Activated CD8-positive, alpha-beta memory T cell treated with anti-CD3 and anti-CD28 coated beads for 24 hours (primary cell): ENCODE measurements around the gene RFTN1.

Experiments
- DNase-seq: peaks from one replicate; pipeline ENCODE4 v3.0.0-alpha.2; 2020

RFTN1 gene, protein sequence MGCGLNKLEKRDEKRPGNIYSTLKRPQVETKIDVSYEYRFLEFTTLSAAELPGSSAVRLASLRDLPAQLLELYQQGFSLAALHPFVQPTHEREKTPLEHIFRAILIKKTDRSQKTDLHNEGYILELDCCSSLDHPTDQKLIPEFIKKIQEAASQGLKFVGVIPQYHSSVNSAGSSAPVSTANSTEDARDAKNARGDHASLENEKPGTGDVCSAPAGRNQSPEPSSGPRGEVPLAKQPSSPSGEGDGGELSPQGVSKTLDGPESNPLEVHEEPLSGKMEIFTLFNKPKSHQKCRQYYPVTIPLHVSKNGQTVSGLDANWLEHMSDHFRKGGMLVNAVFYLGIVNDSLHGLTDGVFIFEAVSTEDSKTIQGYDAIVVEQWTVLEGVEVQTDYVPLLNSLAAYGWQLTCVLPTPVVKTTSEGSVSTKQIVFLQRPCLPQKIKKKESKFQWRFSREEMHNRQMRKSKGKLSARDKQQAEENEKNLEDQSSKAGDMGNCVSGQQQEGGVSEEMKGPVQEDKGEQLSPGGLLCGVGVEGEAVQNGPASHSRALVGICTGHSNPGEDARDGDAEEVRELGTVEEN

GRCh38 chr3:16513141-16514020 lies at the start of gene RFTN1:
TSS of gene RFTN1 (minus strand) at chr3:16513699. CDS start at chr3:16493869, 19,830 bp downstream.
- peak; percentile 82 for DNase-seq

DNA sequence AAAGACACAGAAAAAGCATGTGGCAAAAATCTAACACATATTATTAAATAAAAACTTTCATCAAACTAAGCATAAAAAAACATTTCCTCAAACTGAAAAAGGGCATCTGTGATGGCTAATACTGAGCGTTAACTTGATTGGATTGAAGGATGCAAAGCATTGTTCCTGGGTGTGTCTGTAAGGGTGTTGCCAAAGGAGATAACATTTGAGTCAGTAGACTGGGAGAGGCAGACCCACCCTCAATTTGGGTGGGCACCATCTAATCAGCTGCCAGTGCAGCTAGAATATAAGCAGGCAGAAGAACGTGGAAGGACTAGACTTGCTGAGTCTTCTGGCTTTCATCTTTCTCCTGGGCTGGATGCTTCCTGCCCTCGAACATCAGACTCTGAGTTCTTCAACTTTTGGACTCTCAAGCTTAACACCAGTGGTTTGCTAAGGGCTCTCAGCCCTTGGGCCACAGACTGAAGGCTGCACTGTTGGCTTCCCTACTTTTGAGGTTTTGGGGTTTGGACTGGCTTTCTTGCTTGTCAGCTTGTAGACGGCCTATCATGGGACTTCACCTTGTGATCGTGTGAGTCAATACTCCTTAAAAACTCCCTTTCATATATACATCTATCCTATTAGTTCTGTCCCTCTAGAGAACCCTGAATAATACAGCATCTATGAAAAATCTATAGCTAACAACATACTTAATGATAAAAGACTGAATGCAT lies 46.3 kb upstream of the RFTN1 start:
- DNase-seq = no peak

DNA sequence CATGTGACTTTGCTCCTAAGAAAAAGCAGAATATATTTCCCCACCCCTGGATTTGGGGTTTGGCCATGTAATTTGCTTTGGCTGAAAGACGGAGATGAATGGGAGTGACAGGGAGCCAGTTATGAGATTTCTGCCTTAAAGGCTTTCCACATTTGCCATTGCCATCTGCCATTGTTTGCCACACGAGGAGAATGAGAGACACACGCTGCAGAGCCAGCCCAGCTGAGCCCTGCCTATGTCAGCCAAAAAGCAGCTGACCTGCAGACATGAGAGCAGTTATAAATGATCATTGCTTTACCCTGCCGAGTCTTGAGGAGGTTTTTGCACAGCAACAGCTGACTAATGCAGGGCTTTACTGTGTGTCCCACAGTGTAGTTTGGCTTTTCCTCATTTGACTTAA lies 40.6 kb upstream of the RFTN1 start:
- no peak for DNase-seq

DNA sequence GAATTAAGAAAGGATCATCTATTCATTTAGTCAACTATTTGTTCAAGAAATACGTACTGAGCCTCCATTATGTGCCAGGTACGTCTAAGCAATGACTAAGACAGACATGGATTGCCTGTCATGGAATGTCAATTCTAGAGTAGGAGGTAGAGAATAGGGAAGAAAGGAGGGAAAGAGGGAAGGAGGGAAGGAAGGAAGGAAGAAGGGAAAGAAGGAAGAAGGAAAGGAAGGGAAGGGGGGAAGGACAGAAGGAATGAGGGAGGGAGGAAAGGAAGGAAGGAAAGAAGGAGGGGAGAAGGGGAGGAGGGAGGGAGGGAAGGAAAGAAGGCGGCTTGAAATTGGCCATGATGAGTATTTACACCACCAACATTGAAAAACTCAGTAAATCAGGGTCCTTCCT lies 39.3 kb upstream of the RFTN1 start:
- no peak for DNase-seq

DNA sequence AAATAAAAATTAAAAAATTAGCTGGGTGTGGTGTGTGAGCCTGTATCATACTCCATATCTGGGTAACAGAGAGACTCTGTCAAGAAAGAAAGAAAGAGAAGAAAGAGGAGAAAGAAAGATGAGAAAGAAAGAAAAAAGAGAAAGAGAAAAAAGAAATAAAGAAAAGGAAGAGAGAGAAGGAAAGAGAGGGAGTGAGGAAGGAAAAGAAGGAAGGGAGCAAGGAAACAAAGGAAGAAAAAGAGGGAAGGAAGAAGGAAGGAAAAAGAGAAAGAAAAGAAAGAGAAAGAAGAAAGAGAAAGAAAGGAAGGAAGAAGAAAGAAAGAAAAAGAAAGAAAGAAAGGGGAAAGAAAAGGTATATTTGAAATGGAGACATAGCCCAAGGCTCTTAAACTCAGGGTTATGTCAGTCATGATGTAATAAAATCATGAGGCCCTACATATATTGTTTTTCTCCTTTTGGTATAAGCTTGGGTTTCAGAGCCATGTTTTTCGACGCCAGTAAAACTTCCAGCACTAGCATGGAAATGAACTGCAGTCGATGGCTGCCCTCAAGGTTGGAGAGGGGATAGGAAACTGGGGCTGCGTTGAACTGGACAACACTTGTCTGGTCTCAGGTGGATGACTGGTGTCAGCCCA lies 38.0 kb upstream of the RFTN1 start:
- no peak for DNase-seq

DNA sequence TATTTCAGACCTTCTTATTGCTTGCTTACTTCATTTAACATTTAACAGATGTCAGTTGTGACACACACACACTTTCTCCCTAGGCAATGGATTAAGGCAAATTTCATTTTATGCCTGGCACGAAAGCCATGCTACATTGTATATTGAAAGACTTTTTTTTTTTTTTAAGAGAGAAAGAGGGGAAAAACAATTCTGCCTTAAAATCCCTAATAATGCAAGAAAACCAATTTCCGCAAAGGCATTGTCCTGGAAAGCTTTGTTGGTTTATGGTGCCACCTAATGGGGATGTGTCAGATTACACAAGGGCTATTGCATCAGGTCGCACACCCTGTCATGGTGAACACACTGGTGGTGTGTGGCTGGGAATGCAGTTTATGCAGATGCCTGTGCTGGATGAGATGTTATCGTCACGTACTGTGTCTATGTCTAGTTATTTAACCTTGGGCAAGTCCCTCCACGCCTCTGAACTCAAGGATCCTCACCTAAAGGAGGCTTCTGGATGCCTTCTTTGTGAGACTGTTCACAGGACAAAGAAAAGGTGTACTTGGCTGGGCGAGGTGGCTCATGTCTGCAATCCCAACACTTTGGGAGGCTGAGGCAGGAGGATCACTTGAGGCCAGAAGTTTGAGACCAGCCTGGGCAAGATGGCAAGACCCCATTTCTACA lies 37.3 kb upstream of the RFTN1 start:
- DNase-seq = peak; percentile 85

- no peak for DNase-seq
These were observed 36.8 kb upstream of the RFTN1 start for GRCh38 chr3:16550305-16550675.

GRCh38 chr3:16548721-16549120 lies 35.2 kb upstream of the RFTN1 start:
- DNase-seq = no peak

GRCh38 chr3:16547561-16548357 lies 34.3 kb upstream of the RFTN1 start:
- DNase-seq = no peak

GRCh38 chr3:16546186-16547010 lies 32.9 kb upstream of the RFTN1 start:
- no peak for DNase-seq

DNA sequence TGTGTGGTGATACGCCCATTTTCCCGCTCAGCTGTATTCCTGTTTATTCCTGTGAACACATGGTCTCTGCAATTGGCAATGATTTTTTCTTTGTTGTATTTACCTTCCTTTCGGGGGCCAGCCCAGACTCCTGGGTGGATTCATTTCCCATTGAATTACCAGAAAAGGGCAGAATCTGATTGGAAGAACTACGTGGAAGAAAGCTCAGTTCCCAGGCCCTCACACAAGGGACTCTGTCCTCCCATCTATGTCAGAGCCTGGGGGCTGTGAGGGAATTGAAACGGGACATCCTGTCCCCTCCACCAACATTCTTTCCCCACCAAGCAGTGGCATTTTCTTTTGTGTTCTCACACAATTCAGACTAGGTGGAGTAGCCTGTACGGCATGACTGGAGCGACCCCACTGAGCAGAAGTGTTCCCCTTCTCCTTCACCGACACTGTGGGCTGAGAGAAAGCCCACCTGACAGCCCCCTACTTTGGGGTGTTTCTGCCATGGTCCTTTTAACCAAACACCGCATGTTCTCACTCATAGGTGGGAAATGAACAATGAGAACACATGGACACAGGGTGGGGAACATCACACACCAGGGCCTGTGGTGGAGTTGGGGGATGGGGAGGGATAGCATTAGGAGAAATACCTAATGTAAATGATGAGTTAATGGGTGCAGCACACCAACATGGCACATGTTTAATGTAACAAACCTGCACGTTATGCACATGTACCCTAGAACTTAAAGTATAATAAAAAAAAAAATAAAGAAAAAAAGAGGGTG lies 32.1 kb upstream of the RFTN1 start:
- DNase-seq = no peak

DNA sequence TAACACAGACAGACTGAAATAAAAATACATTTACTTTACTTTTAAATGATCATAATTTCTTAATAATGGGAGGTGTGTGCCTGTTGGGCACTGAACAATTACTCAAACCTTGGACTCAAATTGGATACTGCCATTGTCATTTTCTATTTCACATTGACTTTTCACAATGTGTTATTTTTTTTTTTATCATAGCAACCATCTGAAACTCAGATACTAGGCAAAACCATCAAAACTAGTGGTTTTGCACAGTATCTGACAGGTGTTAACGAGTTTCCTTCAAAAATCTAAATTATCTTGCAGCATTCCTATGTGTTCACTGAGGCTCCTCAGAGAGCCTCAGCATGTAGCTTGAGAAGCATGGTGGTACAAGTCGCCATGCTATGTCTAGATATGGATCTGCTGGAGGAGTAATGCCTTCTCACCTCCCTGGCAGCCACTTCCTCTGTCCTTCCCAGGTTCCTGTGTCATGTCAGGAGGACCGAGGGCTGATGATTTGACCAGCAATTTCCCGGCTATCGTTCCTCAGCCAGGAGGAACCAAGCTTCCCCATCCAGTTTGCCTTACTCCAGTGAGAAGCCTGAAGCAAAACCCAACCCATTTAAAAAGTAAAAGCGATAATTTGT lies 29.9 kb upstream of the RFTN1 start:
- DNase-seq = no peak

DNA sequence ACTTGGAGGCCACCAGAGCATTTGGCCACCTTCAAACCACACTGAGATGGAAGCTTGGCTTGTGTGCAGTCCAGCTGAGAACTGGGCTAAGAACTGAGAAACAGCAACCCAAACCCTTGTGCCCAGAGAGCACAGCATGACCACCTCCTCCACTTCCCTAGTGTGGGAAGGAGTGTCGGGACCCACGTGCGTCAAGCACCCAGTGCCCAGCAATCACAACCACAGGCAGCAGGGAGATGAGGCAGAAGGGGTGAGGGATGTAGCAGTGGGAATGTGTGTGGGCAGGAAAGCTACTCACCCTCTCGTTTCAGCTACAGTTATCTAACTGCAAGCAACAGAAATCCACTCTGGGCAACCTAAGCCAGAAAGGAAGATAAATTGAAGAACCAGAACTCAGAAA lies 25.0 kb upstream of the RFTN1 start:
- no peak for DNase-seq

- no peak for DNase-seq
These were observed 23.5 kb upstream of the RFTN1 start for GRCh38 chr3:16536996-16537395.

DNA sequence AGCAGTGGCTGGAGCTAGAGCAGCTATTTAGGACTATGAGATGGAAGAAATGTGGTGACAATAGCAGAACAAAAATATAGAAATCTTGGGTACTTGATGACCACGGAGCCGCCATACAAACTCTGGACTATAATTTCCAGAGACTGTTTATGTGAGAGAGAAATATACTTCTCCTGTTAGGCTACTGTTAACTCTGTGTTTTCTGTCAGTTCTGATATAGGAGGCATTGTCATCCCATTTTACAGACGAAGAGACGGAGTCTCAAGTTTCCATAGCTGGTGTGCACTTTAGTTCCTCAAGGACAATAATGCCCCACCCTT lies 22.8 kb upstream of the RFTN1 start:
- no peak for DNase-seq

DNA sequence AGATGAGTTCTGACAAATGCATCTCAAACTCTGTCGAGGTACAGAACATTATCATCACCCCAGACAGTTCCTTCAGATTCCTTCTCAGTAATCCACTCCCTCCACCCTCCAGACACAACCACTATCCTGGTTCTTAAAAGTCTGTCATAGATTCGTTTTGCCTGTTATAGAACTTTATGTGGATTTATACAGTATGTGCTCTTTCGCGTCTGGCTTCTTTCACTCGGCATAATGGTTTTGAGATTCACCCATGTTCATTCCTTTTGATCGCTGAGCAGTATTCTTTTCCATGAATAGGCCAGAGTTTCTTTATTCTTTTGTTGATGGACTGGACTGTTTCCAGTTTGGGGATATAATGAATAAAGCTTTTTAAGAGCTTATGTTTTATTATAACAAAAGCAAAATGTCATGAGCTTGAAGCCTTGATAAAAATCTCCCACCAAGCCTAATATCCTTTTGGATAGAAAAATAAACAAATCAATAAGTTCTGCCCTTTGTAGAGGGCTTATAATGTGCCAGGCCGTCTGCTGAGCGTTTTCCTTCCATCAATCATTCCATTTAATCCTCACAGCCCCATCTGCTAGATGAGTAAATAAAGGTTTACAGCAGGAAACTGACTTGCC lies 21.3 kb upstream of the RFTN1 start:
- DNase-seq = no peak

DNA sequence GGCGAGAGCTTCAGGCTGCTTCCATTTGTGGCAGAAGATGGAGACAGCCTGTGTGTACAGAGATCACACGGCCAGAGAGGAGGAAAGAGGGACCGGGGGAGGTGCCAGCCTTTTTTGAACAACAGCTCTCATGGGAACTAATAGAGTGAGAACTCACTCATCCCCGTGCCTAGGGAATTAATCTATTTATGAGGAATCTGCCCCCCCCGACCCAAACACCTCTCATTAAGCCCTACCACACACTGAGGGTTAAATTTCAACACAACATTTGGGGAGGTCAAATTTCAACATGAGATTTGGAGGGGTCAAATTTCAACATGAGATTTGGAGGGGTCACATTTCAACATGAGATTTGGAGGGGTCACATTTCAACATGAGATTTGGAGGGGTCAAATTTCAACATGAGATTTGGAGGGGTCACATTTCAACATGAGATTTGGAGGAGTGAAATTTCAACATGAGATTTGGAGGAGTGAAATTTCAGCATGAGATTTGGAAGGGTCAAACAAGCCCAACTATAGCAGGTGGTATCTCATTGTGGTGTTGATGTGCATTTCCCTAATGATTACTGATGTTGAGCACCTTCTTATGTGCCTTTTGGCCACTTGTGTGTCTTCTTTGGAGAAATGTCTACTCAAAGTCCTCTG lies 20.6 kb upstream of the RFTN1 start:
- DNase-seq = no peak

GRCh38 chr3:16529264-16529663 lies 15.8 kb upstream of the RFTN1 start:
- no peak for DNase-seq
